Measurements from ENCODE around the gene THEMIS2. TPM values are rescaled to one million over a fixed set of nuclear protein-coding genes. Genes with fewer than 3 reads are reported as not detected.

Gene THEMIS2
- total and polyA plus RNA-seq, 10 of the 15 experiments (the other 5 are each of a cell fraction or from before 2014, with no cell fraction given): 9.1 to 114 (median 38.3) TPM

DNA sequence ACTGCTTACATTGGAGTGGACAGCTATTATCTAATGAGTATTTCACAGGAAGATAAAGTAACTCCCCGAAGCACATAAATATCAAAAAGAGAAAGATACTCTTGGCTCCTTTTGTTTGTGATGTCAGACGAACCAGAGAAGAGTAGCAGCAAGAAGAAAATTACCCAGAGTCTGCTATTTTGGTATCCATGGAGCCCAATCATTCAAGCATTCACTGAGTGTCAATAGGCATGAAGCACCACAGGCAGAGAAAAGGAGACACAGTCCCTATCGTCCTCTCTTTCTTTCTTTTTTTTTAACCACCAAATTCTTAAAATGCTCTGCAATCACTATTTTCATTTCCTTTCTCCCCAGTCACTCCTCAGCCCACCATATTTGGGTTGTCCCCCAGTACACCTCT, 22.2 kb downstream of the THEMIS2 start:
- TF ChIP-seq ZBTB40 (IDR thresholded peaks at IDR 0.05; ENCODE audit: borderline replicate concordance): no peak
- no peak for TF ChIP-seq RFX5 (IDR thresholded peaks at IDR 0.05; ENCODE audit: low read depth, low read length)
- no peak for TF ChIP-seq MLLT1 (IDR thresholded peaks at IDR 0.05)
- no peak for TF ChIP-seq POLR2AphosphoS5 (IDR thresholded peaks at IDR 0.05; ENCODE audit: low read length)
- no peak for TF ChIP-seq EZH2 (IDR thresholded peaks at IDR 0.05; ENCODE audit: borderline replicate concordance, control insufficient read depth, low read depth, low read length)
- no peak for TF ChIP-seq BACH1 (IDR thresholded peaks at IDR 0.05; ENCODE audit: borderline replicate concordance)
- no TSS peak for BruUV-seq (replicated peaks)
- H3K27ac ChIP-seq (ENCODE audit: control insufficient read depth, insufficient read depth): no peak overlapping the region
- DNase-seq (ENCODE audit: low read depth, low spot score) (no peak), ATAC-seq (no peak), FAIRE-seq (no peak)
- ChIA-PET RAD21 (ENCODE audit: unreplicated experiment) (interaction anchor here (0.9 kb wide), 1 partner anchor 17 kb away, joined by 3 read pairs; no protein-coding TSS in a partner anchor), POLR2A (interaction anchor here (0.6 to 5.4 kb wide), 4 partner anchors 14 to 749 kb away, joined by 3 to 63 read pairs (median 4); partner anchors contain the start of gene THEMIS2), CTCF (interaction anchor here (0.8 to 1.3 kb wide), 3 partner anchors 11 to 37 kb away, joined by 4 to 6 read pairs (median 5); no protein-coding TSS in a partner anchor), SMC1A (ENCODE audit: uncharacterized antibody, unreplicated experiment) (interaction anchor here (0.8 to 3.5 kb wide), 7 partner anchors 11 to 89 kb away, joined by 3 to 28 read pairs (median 3); no protein-coding TSS in a partner anchor)
- peaks cover 6 to 21% of the 10 kb centered on the region in 2 experiments for H3K36me3 ChIP-seq (ENCODE audit: control insufficient read depth in 2 of 2, insufficient read depth in 2 of 2, low read length in 1 of 2)
- intact Hi-C loops (cut with micrococcal nuclease; ENCODE audit: unreplicated experiment) (no loop called here), in situ Hi-C loops (cut with MboI) (no loop called here)
- no peaks in the 10 kb centered on the region for H3K9me3 ChIP-seq (replicated peaks; ENCODE audit: control insufficient read depth, insufficient read depth, low read length)
- WGBS (ENCODE audit: insufficient coverage, insufficient replicate concordance, low lambda C conversion rate, missing lambda C conversion rate): 23% methylated on average over 3 of the region's 3 CpGs
- no peak overlapping the region for H3K4me2 ChIP-seq (ENCODE audit: control insufficient read depth, insufficient read depth)
- H3K4me3 ChIP-seq: no peak overlapping the region
- H3K4me1 ChIP-seq (ENCODE audit: control insufficient read depth, insufficient read depth, low read length): peaks cover 32% of the 10 kb centered on the region
- H3K79me2 ChIP-seq (ENCODE audit: control insufficient read depth, insufficient read depth, low read length): peaks cover 3% of the 10 kb centered on the region; the same call in 1 of the 2 replicates
- H3K9ac ChIP-seq (ENCODE audit: control insufficient read depth, insufficient read depth, low read length): no peak overlapping the region
- H2AFZ ChIP-seq (ENCODE audit: control insufficient read depth, low read depth, low read length): no peak overlapping the region
- H3K27me3 ChIP-seq (replicated peaks in 1 of 2; ENCODE audit: control insufficient read depth in 2 of 2, insufficient read depth in 2 of 2, low read length in 1 of 2): no peaks in the 10 kb centered on the region
- no peaks in the 10 kb centered on the region for H4K20me1 ChIP-seq (ENCODE audit: control insufficient read depth, insufficient read depth)

Data from GM12878 (cell line).